ENCODE results near the gene CWC27.

DNA sequence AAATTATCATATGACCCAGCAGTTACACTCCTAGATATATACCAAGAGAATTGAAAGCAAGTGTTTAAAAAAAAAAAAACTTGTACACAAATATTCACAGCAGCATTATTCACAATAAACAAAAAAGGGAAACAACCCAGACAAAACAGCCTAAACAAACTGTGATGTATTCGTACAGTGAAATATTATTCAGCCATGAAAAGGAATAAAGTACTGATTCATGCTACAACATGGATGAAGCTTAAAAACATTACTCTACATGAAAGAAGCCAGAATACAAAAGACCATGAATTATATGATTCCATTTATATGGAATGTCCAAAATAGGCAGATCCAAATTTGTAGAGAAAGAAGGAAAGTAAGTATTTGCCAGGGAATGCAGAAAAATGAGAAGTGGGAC, 161.1 kb downstream of the CWC27 start:
- TF ChIP-seq, protein P1, sequence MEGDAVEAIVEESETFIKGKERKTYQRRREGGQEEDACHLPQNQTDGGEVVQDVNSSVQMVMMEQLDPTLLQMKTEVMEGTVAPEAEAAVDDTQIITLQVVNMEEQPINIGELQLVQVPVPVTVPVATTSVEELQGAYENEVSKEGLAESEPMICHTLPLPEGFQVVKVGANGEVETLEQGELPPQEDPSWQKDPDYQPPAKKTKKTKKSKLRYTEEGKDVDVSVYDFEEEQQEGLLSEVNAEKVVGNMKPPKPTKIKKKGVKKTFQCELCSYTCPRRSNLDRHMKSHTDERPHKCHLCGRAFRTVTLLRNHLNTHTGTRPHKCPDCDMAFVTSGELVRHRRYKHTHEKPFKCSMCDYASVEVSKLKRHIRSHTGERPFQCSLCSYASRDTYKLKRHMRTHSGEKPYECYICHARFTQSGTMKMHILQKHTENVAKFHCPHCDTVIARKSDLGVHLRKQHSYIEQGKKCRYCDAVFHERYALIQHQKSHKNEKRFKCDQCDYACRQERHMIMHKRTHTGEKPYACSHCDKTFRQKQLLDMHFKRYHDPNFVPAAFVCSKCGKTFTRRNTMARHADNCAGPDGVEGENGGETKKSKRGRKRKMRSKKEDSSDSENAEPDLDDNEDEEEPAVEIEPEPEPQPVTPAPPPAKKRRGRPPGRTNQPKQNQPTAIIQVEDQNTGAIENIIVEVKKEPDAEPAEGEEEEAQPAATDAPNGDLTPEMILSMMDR (IDR thresholded peaks at IDR 0.05 in 2 of 3, conservative IDR thresholded peaks at IDR 0.05 in 1 of 3; ENCODE audit: insufficient read depth in 2 of 3, low read depth in 1 of 3, low read length in 3 of 3): no peak
- TF ChIP-seq ELF1 (tag; IDR thresholded peaks at IDR 0.05) (no peak), ZSCAN29 (IDR thresholded peaks at IDR 0.05) (no peak), SMAD1 (IDR thresholded peaks at IDR 0.05; ENCODE audit: low read depth, low read length, partially characterized antibody) (no peak), HCFC1 (IDR thresholded peaks at IDR 0.05; ENCODE audit: low read depth, low read length) (no peak), ZNF253 (CRISPR knock-in tag; conservative IDR thresholded peaks at IDR 0.05) (no peak), KLF16 (IDR thresholded peaks at IDR 0.05) (no peak), FOSL1 (tag; conservative IDR thresholded peaks at IDR 0.05) (no peak)
- TF ChIP-seq, protein P2, sequence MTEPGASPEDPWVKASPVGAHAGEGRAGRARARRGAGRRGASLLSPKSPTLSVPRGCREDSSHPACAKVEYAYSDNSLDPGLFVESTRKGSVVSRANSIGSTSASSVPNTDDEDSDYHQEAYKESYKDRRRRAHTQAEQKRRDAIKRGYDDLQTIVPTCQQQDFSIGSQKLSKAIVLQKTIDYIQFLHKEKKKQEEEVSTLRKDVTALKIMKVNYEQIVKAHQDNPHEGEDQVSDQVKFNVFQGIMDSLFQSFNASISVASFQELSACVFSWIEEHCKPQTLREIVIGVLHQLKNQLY (CRISPR knock-in tag; conservative IDR thresholded peaks at IDR 0.05): no peak

Measured in K562 (cell line).